HG03378 (cell line): ENCODE results near the gene FOLR3.
"Not testable (repeated sequence)": the region's sequence is repeated elsewhere in the genome, so short reads cannot be mapped to it uniquely, and the experiment has no call there.

Experiments used
- ATAC-seq: cut with Tn5 transposase; IDR thresholded peaks from one replicate; pipeline ENCODE4 v1.9.1; 2021; ENCODE audit warnings: mild to moderate bottlenecking, moderate library complexity; ENCODE audit not compliant: unreplicated experiment

The FOLR3 gene

GRCh38 chr11:72123117-72123653, 12.3 kb upstream of the FOLR3 start:
- no peak for ATAC-seq

GRCh38 chr11:72124046-72124445, 11.5 kb upstream of the FOLR3 start:
- ATAC-seq, result no peak

GRCh38 chr11:72125956-72126355, 9.6 kb upstream of the FOLR3 start:
- no peak for ATAC-seq

- ATAC-seq, result no peak
Observed at GRCh38 chr11:72127923-72128322, 7.6 kb upstream of the FOLR3 start.

- no peak for ATAC-seq
Observed at GRCh38 chr11:72129381-72129780, 6.1 kb upstream of the FOLR3 start.

GRCh38 chr11:72132646-72133045, 2.9 kb upstream of the FOLR3 start:
- ATAC-seq, result no peak

GRCh38 chr11:72135891-72136683, 562 bp downstream of the FOLR3 start:
- ATAC-seq, result no peak

GRCh38 chr11:72136684-72137262, 1.2 kb downstream of the FOLR3 start:
- no peak for ATAC-seq

- ATAC-seq, result no peak
Observed at GRCh38 chr11:72138821-72139390, 3.4 kb downstream of the FOLR3 start.

- no peak for ATAC-seq
Observed at GRCh38 chr11:72139500-72139899, 4.0 kb downstream of the FOLR3 start.

GRCh38 chr11:72140661-72141060, 5.1 kb downstream of the FOLR3 start:
- ATAC-seq, result no peak

GRCh38 chr11:72141066-72141465, 5.5 kb downstream of the FOLR3 start:
- ATAC-seq, result no peak

- ATAC-seq, result not testable (repeated sequence)
Observed at GRCh38 chr11:72142086-72142485, 6.6 kb downstream of the FOLR3 start.

GRCh38 chr11:72142543-72142942, 7.0 kb downstream of the FOLR3 start:
- ATAC-seq, result not testable (repeated sequence)

GRCh38 chr11:72144807-72145565, 9.5 kb downstream of the FOLR3 start:
- no peak for ATAC-seq

- ATAC-seq, result no peak
Observed at GRCh38 chr11:72146625-72147024, 11.1 kb downstream of the FOLR3 start.

- no peak for ATAC-seq
Observed at GRCh38 chr11:72150882-72151281, 15.4 kb downstream of the FOLR3 start.

GRCh38 chr11:72153874-72154273, 18.3 kb downstream of the FOLR3 start:
- ATAC-seq, result not testable (repeated sequence)

GRCh38 chr11:72154816-72155215, 19.3 kb downstream of the FOLR3 start:
- no peak for ATAC-seq

GRCh38 chr11:72155751-72156150, 20.2 kb downstream of the FOLR3 start:
- ATAC-seq, result no peak

- no peak for ATAC-seq
Observed at GRCh38 chr11:72157131-72157530, 21.6 kb downstream of the FOLR3 start.
